H1 (cell line): ENCODE data around the gene LRBA.

ENCODE experiments used
- YY1 ChIP-seq: IDR thresholded peaks from 2 replicates; pipeline ENCODE4 v1.6.1; 2011; ENCODE audit warnings: low read depth, mild to moderate bottlenecking, low read length
- ZNF274 ChIP-seq: IDR thresholded peaks from 2 replicates; pipeline ENCODE4 v1.7.0; 2012; ENCODE audit warnings: low read length, borderline replicate concordance; ENCODE audit errors: extremely low read depth
- TF ChIP-seq, protein P1 (sequence below), 3 experiments: IDR thresholded peaks; 1 replicate in 2 of 3; 2 replicates in 1 of 3; pipeline versions ENCODE4 v1.5.1 to v1.6.1; 2011; ENCODE audit warnings: low read length in 3 of 3, mild to moderate bottlenecking in 3 of 3, inconsistent platforms in 2 of 3, low read depth in 1 of 3, moderate library complexity in 1 of 3; ENCODE audit not compliant: insufficient read depth in 1 of 3; ENCODE audit errors: control extremely low read depth in 1 of 3

- TF ChIP-seq ZNF274 = no peak
- TF ChIP-seq, protein P1, sequence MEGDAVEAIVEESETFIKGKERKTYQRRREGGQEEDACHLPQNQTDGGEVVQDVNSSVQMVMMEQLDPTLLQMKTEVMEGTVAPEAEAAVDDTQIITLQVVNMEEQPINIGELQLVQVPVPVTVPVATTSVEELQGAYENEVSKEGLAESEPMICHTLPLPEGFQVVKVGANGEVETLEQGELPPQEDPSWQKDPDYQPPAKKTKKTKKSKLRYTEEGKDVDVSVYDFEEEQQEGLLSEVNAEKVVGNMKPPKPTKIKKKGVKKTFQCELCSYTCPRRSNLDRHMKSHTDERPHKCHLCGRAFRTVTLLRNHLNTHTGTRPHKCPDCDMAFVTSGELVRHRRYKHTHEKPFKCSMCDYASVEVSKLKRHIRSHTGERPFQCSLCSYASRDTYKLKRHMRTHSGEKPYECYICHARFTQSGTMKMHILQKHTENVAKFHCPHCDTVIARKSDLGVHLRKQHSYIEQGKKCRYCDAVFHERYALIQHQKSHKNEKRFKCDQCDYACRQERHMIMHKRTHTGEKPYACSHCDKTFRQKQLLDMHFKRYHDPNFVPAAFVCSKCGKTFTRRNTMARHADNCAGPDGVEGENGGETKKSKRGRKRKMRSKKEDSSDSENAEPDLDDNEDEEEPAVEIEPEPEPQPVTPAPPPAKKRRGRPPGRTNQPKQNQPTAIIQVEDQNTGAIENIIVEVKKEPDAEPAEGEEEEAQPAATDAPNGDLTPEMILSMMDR (IDR thresholded peaks at IDR 0.05; ENCODE audit: control extremely low read depth in 1 of 3, insufficient read depth in 1 of 3, low read depth in 1 of 3, low read length in 3 of 3) = no peak
- TF ChIP-seq YY1 = no peak
Measured at GRCh38 chr4:150949342-150949741, 65.7 kb downstream of the LRBA start.
